Tibial artery (tissue), 4 donors: ENCODE results near the gene RAD51B.

Source experiments
- DNase-seq, 2 donors: peaks; one replicate each; pipeline ENCODE4 v3.0.0-alpha.2; 2019
- H3K27ac ChIP-seq, 2 donors: fragments of 200-600 bp; sonication (generic) in 1 of 2; 1 replicate in 1 of 2; 2 replicates in 1 of 2; pipeline ENCODE4 v1.5.1; 2018 to 2019; ENCODE audit warnings: mild to moderate bottlenecking in 1 of 2
- H3K27me3 ChIP-seq, 2 donors: fragments of 200-600 bp; sonication (generic) in 1 of 2; one replicate each; pipeline versions ENCODE4 v1.5.1 to v1.6.0; 2016 to 2019
- H3K36me3 ChIP-seq, 3 donors: fragments of 200-600 bp; sonication (generic) in 2 of 3; one replicate each; pipeline ENCODE4 v1.5.1; 2016 to 2019; ENCODE audit warnings: mild to moderate bottlenecking in 2 of 3
- H3K4me1 ChIP-seq, 4 donors: fragments of 200-600 bp; sonication (generic) in 2 of 4; 1 replicate in 3 of 4; 2 replicates in 1 of 4; pipeline ENCODE4 v1.5.1; 2016 to 2019
- H3K4me3 ChIP-seq, 2 donors: fragments of 200-600 bp; sonication (generic) in 1 of 2; 1 replicate in 1 of 2; 2 replicates in 1 of 2; pipeline ENCODE4 v1.5.1; 2018 to 2019; ENCODE audit warnings: mild to moderate bottlenecking in 2 of 2
- H3K9me3 ChIP-seq, 3 donors: fragments of 200-600 bp; sonication (generic) in 1 of 3; one replicate each; pipeline ENCODE4 v1.5.1; 2016 to 2019
- intact Hi-C: fragments of 100-400 bp; cut with DNase I; formaldehyde crosslinking; loops from one replicate; pipeline ENCODE4 v1.15.0; 2023; ENCODE audit warnings: low total_unique reads
- TF ChIP-seq, protein P1 (sequence below), 2 experiments: fragments of 200-600 bp in 1 of 2; fragments of 450-650 bp in 1 of 2; IDR thresholded peaks; one replicate each; pipeline ENCODE4 v1.5.1; 2017 to 2019; ENCODE audit warnings: antibody characterized with exemption in 2 of 2, mild to moderate bottlenecking in 1 of 2, moderate library complexity in 1 of 2

The RAD51B gene

DNA sequence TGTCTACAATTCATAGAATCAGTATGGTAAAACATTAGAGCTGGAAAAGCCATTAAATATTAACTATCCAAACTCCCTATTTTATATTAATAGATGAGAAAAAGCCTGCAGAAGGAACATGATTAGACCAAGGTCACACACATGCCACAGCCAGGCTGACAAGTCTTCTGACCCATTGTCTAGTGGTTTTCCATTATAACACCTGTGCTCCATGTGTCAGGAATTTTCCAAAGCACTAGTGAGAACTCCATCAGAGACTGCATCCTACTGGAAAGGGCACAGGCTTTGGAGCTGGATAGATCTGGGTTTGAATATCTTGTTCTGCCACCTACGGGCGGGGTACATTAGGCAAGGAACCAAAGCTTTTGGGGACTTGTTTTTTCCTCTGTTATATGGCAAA, 325.5 kb downstream of the RAD51B start:
- Histone ChIP-seq H3K27me3 (no peaks in the 10 kb centered on the region), H3K9me3 (no peaks in the 10 kb centered on the region), H3K4me3 (no peak overlapping the region), H3K27ac (peak overlapping the region; percentile 68 to 69), H3K4me1 (peaks cover 0 to 74% (median 50%) of the 10 kb centered on the region in 4 donors), H3K36me3 (no peaks in the 10 kb centered on the region)
- TF ChIP-seq, protein P1, sequence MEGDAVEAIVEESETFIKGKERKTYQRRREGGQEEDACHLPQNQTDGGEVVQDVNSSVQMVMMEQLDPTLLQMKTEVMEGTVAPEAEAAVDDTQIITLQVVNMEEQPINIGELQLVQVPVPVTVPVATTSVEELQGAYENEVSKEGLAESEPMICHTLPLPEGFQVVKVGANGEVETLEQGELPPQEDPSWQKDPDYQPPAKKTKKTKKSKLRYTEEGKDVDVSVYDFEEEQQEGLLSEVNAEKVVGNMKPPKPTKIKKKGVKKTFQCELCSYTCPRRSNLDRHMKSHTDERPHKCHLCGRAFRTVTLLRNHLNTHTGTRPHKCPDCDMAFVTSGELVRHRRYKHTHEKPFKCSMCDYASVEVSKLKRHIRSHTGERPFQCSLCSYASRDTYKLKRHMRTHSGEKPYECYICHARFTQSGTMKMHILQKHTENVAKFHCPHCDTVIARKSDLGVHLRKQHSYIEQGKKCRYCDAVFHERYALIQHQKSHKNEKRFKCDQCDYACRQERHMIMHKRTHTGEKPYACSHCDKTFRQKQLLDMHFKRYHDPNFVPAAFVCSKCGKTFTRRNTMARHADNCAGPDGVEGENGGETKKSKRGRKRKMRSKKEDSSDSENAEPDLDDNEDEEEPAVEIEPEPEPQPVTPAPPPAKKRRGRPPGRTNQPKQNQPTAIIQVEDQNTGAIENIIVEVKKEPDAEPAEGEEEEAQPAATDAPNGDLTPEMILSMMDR (IDR thresholded peaks at IDR 0.05), result no peak
- intact Hi-C loops, result no loop called here
- DNase-seq, result no peak

DNA sequence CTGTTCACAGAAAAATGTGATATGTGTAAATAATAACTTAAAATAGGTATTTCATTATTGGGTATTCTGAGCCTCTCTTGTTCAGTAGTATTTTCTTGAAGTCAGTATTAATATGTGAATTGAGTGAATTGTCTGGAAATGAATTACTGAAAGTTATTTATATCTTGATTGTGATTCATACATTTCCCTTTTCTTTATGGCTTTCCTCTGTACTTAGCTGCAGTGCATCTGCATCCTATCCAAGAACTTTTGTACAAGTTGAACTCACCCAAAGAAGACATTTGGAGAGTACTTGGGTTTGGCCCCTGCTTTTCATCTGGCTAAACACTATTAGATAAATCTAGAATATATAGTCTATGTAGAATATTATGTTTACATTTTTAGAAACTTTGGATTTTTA, 326.0 kb downstream of the RAD51B start:
- DNase-seq, result no peak
- no peaks in the 10 kb centered on the region for H3K27me3 ChIP-seq
- H3K9me3 ChIP-seq, result no peaks in the 10 kb centered on the region
- TF ChIP-seq, protein P1 (IDR thresholded peaks at IDR 0.05), result no peak
- peaks cover 0 to 69% (median 45%) of the 10 kb centered on the region in 4 donors for H3K4me1 ChIP-seq
- H3K27ac ChIP-seq, result peak overlapping the region; percentile 68 to 69
- intact Hi-C loops, result no loop called here
- no peaks in the 10 kb centered on the region for H3K36me3 ChIP-seq
- H3K4me3 ChIP-seq, result no peak overlapping the region

DNA sequence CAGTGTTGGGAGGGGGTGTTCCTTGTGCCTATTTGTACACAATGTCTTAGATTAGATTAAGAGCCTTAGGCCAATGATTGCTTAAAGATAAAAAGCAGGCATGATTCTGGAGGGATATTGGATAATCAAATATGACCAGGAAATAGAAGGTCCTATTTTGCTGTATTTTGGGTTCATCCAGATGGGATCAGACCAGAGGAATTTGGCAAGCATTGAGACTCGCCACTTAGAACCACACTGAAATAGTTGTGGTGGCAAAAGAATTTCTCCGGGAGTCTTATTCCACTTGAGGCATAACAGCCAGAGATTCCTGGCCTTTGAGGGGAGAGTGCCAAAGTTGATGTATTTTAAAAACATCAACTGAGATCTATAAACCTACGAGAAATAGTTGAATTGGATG, 327.2 kb downstream of the RAD51B start:
- DNase-seq, result peak in 1 of 2 donors; percentile 38
- intact Hi-C loops, result no loop called here
- TF ChIP-seq, protein P1 (IDR thresholded peaks at IDR 0.05), result no peak
- Histone ChIP-seq H3K36me3 (no peaks in the 10 kb centered on the region), H3K27ac (peak overlapping the region; percentile 68 to 69), H3K9me3 (no peaks in the 10 kb centered on the region), H3K4me1 (peaks cover 0 to 56% (median 36%) of the 10 kb centered on the region in 4 donors), H3K27me3 (no peaks in the 10 kb centered on the region), H3K4me3 (no peak overlapping the region)

DNA sequence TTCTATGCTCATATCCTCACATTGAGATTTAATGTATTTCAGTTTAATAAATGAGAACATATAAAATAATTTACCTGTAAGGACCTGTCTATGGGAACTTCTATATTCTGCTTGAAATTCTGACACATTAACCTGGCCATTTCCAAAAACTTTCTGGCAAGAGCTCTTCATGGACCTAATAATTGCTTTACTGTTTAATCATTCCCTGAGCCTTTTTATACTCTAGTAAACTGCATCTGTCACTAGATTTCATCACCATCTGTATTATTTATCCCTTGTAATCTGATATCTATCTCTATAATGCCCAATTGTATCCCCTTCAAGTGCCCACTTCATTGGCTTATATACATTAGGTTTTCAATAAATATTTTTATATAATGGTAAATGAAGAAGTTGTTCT, 327.7 kb downstream of the RAD51B start:
- Histone ChIP-seq H3K4me3 (no peak overlapping the region), H3K9me3 (no peaks in the 10 kb centered on the region), H3K27ac (peak overlapping the region; percentile 68 to 69), H3K4me1 (peaks cover 0 to 55% (median 34%) of the 10 kb centered on the region in 4 donors), H3K27me3 (no peaks in the 10 kb centered on the region), H3K36me3 (no peaks in the 10 kb centered on the region)
- TF ChIP-seq, protein P1 (IDR thresholded peaks at IDR 0.05), result no peak
- DNase-seq, result no peak
- intact Hi-C loops, result no loop called here

DNA sequence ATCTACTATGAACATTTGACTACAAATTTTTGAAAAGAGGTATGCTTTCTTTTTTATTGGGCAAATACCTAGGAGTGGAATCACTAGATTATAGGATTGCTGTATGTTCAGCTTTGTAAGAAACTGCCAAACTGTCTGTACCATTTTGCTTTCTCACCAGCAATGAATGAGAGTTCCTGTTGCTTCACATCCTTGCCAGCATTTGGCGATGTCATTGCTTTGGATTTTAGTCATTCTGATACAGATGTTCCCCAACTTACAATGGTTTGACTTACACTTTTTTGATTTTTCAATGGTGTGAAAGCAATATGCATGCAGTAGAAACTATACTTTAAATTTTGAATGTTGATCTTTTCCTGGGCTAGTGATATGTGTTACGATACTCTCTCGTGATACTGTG, 328.7 kb downstream of the RAD51B start:
- DNase-seq, result no peak
- H3K27ac ChIP-seq, result no peak overlapping the region
- H3K36me3 ChIP-seq, result no peaks in the 10 kb centered on the region
- intact Hi-C loops, result no loop called here
- no peak overlapping the region for H3K4me3 ChIP-seq
- TF ChIP-seq, protein P1 (IDR thresholded peaks at IDR 0.05), result no peak
- peaks cover 0 to 46% (median 26%) of the 10 kb centered on the region in 4 donors for H3K4me1 ChIP-seq
- no peaks in the 10 kb centered on the region for H3K9me3 ChIP-seq
- no peaks in the 10 kb centered on the region for H3K27me3 ChIP-seq

DNA sequence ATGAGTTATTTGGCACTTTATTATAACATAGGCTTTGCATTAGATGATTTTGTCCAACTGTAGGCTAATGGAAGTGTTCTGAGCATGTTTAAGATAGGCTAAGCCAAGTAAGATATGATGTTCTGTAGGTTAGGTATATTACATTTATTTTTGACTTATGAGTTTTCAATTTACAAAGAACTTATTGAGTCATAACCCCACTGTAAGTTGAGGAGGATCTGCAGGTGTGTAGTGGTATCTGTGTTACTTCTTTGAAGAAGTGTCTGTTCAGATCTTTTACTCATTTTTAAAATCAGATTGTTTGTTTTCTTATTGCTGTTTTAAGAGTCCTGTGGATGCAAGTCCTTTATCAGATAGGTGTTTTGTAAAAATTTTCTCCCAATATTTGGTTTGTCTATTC, 329.2 kb downstream of the RAD51B start:
- intact Hi-C loops, result no loop called here
- Histone ChIP-seq H3K36me3 (no peaks in the 10 kb centered on the region), H3K27ac (no peak overlapping the region), H3K27me3 (no peaks in the 10 kb centered on the region), H3K4me1 (peaks cover 0 to 41% (median 21%) of the 10 kb centered on the region in 4 donors), H3K4me3 (no peak overlapping the region), H3K9me3 (no peaks in the 10 kb centered on the region)
- TF ChIP-seq, protein P1 (IDR thresholded peaks at IDR 0.05), result no peak
- no peak for DNase-seq
